HG02943 (cell line): Measurements from ENCODE around the gene POFUT2.

Experiments
- ATAC-seq: cut with Tn5 transposase; IDR thresholded peaks from one replicate; pipeline ENCODE4 v1.9.1; 2021; ENCODE audit warnings: mild to moderate bottlenecking, low read depth, moderate library complexity; ENCODE audit not compliant: unreplicated experiment

POFUT2 gene

DNA sequence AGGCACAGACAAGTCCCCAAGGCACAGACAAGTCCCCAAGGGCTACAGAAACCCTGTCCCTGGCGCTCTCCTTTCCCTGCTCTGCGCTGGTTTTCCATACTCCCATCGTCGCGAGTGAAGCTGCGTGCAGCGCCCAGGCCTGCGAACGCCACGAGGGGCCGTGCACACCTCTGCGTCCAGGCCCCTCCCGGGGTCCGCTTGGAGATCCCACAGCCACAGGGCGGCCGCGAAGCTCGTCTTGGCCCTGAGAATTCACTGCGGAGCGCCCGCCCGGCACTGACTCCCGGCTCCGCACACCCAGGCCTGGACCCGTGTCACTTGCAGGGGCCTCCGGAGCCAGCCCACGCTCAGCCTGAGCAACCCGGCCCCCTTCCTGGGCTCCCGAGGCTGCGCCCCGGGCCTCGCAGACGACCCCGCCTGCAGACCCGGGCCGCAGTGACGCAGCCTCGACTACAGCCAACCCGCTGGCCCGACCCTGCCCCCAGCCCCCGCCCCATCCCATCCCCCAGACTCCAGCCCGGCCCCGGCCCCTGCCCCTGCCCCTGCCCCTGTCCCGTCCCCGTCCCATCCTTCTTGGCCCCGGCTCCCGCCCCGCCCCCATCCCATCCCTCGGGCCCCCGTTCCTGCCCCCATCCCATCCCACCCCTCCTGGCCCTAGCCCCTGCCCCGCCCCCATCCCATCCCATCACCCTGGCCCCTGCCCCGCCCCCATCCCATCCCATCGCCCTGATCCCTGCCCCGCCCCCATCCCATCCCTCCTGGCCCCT lies 841 bp downstream of the POFUT2 start:
- ATAC-seq: no peak

DNA sequence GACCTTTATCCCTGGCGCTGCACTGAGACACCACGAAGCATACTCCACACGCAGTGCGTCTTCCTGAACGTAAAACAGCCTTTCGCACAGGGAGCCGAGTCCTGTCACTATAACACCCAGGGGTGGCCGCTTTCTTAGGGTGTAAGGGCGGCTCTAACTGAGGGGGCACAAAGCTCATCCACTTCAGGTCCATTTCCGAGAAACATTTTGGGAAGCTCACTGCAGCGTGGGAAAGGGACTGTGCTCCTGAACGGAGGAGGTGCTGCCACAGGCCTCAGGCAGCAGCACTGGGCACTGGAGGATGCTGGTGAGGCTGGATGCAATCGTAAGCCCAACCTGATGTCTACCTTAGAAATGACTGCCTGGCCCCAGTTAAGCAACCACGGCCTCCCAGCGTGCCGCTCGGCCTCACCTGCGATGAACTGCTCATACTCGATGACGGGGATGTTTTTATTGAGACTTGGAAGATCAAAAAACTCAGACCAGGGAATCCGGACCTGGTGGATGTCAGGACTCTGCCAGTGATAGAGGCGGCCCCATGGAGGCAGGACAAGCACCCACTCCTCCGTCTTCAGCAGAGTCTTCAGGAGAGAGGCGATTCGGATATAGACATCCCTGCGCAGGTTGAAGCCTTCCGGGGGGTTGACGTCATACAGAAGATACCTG lies 2.3 kb downstream of the POFUT2 start:
- no peak for ATAC-seq

DNA sequence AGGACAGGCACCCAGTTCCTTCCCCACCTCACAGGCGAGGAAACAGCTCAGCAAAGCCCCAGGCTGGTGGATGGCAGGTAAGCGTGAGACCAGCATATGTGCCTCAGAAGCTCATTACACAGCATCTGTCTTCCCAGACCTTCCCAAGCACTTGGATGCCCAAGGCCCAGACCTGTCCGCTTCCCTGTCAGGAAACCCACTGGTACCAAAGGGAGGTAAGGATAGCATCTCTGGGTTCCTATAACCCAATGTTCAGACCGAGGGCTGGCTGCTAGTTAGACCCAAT lies 3.3 kb downstream of the POFUT2 start:
- no peak for ATAC-seq

DNA sequence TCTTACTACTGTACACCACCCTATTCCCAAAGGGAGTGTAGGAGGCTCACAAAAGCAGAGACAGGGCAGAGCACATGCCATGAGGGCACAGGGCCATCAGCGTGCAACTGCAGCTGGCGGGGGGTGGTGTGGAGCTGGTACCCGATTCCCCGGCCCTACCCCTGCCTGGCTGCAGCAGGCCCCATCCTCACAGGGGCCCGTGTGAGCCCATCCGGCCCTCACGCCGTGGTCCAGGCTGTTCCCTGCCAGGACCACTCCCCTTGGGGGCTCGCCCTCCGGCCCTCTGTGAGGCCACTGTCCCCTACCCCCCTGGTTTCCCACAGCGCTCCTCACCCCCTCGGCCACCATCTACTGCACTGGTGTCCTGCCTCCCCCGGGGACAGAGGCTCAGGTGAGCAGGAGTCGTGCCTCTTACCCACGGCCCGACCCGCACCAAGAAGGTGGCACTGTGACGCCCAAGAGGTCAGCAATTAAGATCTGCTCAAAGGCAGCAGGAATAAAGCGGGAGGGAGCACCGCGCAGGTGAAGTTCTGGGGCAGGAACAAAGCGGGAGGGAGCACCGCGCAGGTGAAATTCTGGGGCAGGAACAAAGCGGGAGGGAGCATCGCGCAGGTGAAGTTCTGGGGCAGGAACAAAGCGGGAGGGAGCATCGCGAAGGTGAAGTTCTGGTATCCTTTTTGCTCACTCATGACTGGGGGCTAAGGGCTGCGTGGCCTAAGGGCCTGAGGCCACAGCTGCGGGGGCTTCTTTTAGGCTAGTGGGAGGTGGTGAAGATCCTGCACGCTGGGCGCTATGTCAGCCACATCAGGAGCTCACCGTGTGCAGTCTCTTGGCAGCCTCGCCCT lies 3.9 kb downstream of the POFUT2 start:
- no peak for ATAC-seq

DNA sequence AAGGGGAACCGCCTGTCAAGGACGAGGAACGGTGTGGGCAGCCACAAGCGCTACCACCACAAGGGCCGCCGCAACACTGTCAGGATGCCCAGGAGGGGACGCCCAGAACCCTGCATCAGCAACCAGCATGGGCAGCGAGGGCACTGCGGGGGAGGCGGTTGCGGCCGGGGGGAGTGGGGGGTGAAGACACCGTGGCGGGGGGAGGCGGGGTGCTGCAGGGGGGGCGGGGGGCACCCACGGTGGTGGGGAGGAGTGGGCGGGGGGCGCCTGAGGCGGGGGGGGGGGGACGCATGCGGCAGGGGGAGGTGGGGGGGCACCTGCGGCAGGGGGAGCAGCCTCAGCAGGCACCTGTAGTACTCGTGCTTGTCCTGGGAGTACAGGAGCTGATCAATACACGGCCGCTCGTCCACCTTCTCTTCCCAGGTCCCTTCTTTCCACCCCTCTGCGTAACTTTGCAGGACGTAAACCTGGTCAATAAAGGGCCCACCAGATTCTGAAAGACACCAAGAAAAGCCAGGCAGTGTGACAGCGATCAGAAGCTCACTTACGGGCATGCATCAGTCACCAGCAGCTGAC lies 4.6 kb downstream of the POFUT2 start:
- ATAC-seq: no peak

DNA sequence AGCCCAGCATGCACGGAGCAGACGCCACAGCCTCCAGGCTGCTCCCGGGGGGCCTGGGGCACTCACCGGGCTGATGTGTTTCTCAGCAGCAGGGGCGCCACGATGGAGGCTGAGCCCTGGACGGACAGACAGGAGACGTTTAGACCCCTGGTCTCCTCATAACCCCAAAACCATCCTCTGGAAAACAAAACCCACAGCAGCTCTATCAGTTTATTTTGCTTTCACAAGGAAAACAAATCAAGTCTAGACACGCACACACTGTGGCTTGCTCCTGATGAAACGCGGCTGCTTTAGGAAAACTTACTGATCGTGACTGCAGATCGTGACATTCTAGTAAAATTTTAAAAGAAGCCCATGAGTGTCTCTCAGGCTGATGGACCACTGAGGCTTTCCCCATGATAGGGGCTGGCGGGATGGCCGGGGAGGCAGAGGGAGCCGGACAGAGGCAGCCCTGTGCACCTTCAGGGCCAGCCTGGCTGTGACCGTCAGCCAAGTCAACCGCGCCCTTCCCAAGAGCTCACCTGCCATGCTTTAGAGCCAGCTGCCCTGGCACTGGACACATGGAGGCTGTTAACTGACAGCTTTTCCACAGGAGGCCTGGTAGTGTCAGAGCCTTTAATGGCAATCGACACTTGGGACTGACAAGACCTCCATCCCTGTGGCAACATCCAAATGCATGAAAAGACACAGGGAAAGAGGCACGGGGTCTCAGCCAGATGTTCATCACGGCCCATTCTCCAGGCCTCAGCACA lies 5.2 kb downstream of the POFUT2 start:
- no peak for ATAC-seq

DNA sequence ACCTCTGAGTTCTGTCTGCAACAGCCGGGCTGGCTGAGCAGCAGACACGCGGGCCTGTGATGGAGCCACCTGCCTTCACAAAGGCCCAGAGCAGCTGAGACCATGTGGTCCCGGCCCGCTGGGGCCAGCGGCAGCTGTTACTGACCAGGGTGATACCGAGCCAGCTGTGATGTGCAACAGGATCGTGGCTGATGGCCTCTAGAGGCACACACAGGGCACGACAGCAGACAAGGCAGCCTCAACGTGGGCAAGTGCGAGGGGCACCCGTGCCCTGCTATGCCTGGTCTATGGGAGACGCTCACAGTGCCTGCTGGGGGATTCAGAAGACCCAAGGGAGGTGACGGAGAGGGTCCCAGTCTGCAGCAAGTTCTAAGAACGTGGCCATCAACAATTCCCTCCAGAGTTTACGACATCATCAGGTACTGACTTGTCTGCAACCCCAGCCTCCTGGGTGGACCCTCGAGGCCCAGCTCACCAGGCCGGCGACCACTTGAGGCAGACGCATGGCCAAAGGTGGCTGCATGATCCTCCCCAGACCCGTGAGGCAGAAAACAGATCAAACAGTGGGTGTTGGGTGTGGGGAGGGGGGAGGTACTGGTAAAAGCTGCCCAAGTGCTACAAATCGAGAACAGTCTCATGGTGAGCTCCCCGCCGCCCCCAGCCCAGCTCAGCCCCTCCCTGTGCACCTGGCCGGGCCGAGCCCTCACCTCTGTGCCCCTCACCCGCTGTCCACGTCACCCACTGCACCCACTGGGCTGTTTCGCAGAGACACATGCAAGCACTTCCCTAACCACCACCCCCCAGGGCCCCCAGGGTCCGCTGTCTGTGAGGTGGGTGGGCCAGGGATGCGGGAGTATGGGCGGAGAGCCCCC lies 6.0 kb downstream of the POFUT2 start:
- ATAC-seq: no peak

DNA sequence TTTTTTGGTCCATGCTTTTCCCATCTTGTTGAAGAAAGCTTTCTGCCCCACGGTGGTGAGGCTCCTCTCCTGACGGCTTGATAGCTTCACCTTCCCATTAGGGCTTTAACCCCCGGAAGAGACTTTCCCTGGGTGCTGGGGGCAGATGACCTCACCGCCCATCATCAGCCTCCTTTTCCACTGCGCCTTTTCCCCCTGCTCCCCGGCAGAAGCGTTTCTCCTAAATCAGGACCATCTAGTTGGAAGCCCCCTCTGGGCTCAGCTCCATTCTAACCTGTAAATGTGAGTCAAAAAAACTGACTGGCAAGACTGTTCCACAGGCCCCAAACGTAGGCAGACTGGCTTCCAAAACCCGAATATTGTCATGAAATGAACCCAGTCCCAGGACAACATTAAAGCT lies 6.7 kb downstream of the POFUT2 start:
- no peak for ATAC-seq

DNA sequence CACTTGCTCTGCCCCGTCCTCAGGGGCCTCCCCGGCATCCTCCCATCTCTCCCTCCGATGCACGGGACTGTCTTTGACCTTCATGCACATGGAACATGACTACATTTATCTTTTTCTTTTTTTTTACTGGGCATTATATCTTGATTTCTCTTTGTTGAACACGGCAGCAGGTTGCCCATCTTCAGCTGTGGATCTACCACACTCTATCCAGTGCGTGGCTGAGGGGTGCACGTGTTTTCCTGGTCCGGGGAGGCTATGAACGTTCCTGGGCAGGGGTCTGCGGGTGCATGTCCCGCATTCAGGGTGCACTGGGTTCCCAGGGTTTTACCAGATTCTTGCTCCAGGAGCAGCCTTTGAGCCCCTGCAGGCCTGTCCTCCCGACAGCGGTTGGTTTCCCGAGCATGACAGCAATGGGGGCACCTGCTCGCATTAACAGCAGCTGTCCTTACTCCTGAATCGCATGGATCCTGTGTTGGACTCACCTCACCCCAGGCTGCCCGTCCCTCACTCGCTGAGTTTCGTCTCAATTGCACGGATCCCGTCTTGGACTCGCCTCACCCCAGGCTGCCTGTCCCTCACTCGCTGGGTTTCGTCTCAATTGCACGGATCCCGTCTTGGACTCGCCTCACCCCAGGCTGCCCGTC lies 7.4 kb downstream of the POFUT2 start:
- no peak for ATAC-seq

DNA sequence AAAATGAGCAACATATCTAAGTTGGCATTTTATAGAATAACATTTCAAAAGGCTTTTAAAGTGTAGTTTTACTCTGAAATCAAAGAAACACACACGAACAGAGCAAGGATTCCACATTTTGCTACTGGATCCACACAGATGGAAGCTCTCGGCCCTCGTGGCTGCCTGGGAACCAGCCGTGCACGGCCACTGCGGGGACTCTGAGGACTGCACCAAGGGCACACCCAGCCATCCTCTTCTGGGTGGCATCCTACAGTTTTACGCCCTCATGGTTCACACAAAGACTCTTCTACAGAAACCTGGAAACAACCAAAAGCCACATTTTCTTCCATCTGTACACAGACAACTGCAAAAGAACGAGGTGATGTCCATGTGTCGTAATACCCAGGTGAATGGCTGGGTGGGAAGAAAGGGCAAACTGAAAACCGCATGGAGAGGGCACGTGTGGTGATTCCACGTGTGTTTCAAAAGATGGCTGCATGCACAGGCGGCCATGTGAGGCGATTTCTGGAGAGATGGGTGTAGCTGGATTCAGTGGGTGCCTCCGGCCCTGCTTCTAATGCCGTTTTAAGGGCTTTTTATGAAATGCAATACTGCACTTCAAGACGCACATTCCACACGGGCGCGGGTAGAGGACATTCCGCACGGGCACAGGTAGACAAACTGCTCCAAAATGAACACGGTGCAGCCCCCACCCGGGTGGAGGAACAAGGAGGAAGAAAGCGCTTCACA lies 8.1 kb downstream of the POFUT2 start:
- no peak for ATAC-seq

DNA sequence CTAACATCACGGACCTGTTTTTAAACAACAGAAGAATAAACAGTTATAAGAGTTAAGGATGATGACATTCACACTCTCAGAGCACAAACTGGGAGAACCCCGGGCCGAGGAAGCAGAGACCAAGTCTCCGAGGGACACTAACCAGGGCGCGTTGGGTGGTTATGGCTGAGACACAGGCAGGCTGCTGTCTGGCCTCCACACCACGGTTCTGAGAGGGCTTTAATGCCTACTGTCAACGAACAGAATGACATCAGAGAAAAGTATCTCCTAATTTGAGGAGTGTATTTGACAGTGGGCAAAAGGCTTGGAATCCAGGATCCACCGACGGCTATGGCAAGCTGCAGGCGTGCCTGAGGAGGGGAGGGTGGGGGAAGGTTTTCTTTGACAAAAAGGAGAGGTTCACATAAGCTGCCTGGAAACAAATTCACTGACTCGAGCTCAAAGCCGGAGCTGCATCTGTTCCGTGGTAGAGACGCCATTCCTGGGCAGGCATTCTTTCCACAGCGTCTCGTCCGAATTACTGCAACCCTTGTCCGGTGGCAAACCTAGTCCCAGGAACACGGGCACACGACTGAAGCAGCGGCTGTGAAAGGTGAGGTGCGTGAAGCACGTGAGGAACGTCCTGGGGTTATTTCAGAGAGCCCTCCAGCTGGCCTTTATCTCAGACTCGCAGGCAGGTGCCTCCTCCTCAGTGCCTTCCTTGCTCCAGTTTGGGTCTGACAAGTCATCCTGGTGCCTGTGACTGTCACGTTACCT lies 9.4 kb downstream of the POFUT2 start:
- ATAC-seq: no peak

DNA sequence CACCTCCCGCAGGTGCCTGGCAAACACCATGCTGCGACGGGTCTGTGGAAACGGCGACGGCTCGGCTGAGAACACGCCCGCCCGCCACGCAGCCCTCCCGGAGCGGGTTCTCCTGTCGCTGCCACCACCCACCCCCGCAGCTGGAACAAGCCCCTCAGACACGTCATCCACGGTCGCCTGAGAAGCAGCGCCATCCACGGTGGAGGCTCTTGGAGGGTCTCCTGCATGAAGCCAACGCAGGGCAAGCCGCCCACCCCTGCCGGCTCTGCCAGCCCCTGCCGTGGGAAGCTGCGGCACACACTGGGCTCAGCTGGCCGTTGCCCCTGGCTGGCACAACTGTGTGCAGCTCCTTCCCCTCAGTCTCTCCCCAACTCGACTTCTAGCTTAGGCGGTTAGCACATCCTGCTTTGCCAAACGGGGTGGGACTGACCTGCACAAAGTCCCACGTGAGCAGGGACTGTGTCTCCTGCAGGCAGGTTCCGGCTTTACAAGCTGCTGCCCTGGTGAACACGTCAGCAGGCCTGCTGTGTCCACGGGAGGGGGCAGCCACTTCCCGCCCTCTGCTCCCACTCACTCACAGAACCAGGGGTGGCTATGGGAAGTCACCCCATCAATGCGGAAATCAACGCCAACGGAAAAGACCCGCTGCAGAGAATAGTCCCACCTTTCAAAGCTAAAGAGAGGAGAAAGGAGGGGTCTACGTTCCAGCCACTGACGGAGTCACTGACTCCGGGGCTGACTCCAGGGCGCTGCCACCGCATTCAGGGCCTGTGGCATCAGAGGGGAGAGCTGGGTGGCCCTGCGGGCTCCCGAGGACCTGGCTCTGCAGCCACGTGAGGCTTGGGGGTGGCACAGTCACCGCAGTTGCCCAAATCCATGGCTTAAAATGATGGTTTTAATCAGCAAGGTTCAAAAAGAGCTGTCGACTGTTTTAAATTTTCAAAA lies 10.3 kb downstream of the POFUT2 start:
- no peak for ATAC-seq

DNA sequence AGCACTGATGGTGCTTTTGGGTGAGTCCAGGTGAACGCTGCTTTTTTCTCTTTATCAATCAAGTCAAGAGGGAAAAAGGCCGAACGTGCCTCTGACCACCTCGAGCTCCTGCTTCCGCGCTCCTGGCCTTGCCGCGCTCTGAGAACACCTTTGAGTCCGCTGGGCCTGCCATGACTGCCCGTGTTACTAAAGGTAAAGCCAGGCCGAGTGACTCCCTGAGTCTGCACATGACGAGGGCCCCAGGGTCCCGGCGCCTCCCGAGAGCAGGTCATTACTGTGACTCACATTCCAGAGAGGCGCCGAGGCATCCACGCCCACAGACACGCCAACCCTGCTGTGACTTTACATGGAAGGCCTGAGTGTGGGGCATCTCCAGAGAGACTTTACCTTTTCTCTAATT lies 11.1 kb downstream of the POFUT2 start:
- no peak for ATAC-seq

DNA sequence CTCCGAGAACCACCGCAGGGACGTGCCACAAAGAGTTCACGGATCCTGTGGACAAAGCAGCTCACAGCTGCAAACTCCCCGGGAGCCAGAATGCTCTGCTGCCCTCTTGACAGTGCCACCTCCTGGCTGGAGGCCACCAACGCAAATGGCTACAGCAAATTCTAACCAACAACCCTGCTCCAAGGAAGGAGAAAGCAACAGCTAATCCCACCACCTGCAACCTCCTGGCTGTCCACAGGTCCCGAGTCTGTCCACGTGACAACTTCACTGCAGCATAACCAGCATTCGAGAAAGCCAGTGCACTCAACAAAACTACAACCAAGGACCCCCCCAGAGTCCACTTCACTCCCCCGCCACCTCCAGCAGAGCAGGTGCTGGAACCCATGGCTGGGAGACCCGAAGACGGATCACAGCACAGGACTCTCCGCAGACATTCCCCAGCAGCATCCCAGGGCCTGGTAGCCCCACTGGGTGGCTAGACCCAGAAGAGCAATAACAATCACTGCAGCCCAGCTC lies 17.3 kb downstream of the POFUT2 start:
- ATAC-seq: no peak

DNA sequence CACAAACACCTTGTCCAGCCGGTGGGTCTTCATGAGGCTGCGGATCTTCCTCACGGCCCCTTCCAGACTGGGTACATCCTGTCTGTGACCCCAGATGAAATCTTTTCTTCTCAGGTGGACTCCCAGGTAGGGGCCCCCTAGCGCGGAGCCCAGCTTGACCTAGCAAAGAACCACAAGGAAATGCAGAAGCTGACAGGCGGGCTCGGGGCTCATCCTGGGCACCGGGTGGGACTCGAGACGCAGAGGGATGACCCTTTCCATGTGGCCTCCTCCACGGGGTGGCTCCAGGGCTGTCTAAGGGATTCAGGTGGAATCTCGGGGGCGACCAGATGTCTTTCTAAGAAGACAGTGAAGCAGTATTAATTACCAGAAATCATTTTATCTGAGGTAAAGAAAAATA lies 17.8 kb downstream of the POFUT2 start:
- ATAC-seq: no peak

DNA sequence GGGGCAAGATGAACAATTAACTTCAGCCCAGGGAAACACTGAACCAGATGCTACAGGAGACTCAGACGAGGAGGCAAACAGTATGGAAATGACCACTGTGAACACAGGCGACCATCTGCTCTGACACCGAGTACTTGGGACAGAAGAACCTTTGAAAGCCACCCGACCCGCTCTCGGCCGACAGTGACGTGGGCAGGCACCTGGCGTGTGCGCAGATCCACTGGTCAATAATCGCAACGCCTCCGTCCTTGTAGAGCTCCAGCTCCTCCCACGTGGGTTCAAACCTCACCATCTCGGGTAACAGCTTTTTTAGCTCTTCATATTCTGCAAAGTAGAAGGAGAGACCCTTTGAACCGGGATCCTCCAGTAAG lies 20.3 kb downstream of the POFUT2 start:
- ATAC-seq: no peak
